HEK293 (cell line): ENCODE data around the gene C19orf73.

Experiments used
- CTCF ChIA-PET: fragments of 350-600 bp; formaldehyde crosslinking; extraction: SDS; loops from one replicate; lab custom pipeline; 2021; ENCODE audit warnings: antibody characterized with exemption; lab: Yijun Ruan, JAX
- POLR2A ChIA-PET: fragments of 300-600 bp; formaldehyde crosslinking; extraction: SDS; loops from one replicate; lab custom pipeline; 2020; ENCODE audit warnings: antibody characterized with exemption, inconsistent platforms; lab: Yijun Ruan, JAX
- H3K27ac ChIP-seq: fragments of 200-500 bp; sonication (Bioruptor generic); 2 replicates; pipeline ENCODE4 v1.5.1; 2014; ENCODE audit warnings: low read depth, low read length, control low read depth, inconsistent platforms; ENCODE audit errors: extremely low read depth
- H3K36me3 ChIP-seq, 2 experiments: fragments of 200-500 bp in 1 of 2; sonication (Bioruptor generic) in 1 of 2; 1 replicate in 1 of 2; 2 replicates in 1 of 2; pipeline ENCODE4 v1.5.1; 2014 to 2017; ENCODE audit warnings: inconsistent platforms in 2 of 2, low read length in 2 of 2; ENCODE audit not compliant: control insufficient read depth in 2 of 2, insufficient read depth in 1 of 2
- H3K4me1 ChIP-seq: fragments of 200-500 bp; sonication (Bioruptor generic); 2 replicates; pipeline ENCODE4 v1.5.1; 2014; ENCODE audit warnings: mild to moderate bottlenecking, low read length, inconsistent platforms; ENCODE audit not compliant: control insufficient read depth, insufficient read depth
- H3K4me3 ChIP-seq: 2 replicates; pipeline ENCODE4 v1.5.1; 2011; ENCODE audit warnings: low read depth, mild to moderate bottlenecking, control low read depth, low read length, moderate library complexity
- H3K9me3 ChIP-seq: fragments of 200-500 bp; sonication (Bioruptor generic); 2 replicates; pipeline ENCODE4 v1.5.1; 2014; ENCODE audit warnings: low read depth, low read length, inconsistent platforms; ENCODE audit not compliant: control insufficient read depth, insufficient read depth
- HOXC10 ChIP-seq: sonication (generic); formaldehyde crosslinking; IDR thresholded peaks from 2 replicates; pipeline ENCODE4 v1.8.1; 2023; ENCODE audit warnings: mild to moderate bottlenecking, missing genetic modification reagents
- KLF9 ChIP-seq: fragments of 450-650 bp; formaldehyde crosslinking; IDR thresholded peaks from 2 replicates; pipeline ENCODE4 v1.5.1; 2016; ENCODE audit warnings: missing biosample characterization, missing genetic modification characterization, low read depth
- SP7 ChIP-seq: fragments of 450-650 bp; formaldehyde crosslinking; IDR thresholded peaks from 2 replicates; pipeline ENCODE4 v1.5.1; 2016; ENCODE audit warnings: missing biosample characterization, missing genetic modification characterization
- TCF7L2 ChIP-seq: IDR thresholded peaks from 2 replicates; pipeline ENCODE4 v1.6.1; 2011; ENCODE audit warnings: low read depth, mild to moderate bottlenecking, inconsistent platforms, low read length, moderate library complexity, borderline replicate concordance
- TSHZ1 ChIP-seq: fragments of 450-650 bp; formaldehyde crosslinking; IDR thresholded peaks from 2 replicates; pipeline ENCODE4 v1.5.1; 2016; ENCODE audit warnings: missing biosample characterization, missing genetic modification characterization, borderline replicate concordance
- ZFP37 ChIP-seq: fragments of 450-650 bp; formaldehyde crosslinking; IDR thresholded peaks from 2 replicates; pipeline ENCODE4 v1.5.1; 2016; ENCODE audit warnings: missing biosample characterization, missing genetic modification characterization
- ZNF112 ChIP-seq: fragments of 450-650 bp; formaldehyde crosslinking; IDR thresholded peaks from 2 replicates; pipeline ENCODE4 v1.5.0; 2017; ENCODE audit warnings: missing biosample characterization, missing genetic modification characterization
- ZNF157 ChIP-seq: fragments of 450-650 bp; formaldehyde crosslinking; IDR thresholded peaks from 2 replicates; pipeline ENCODE4 v1.5.1; 2016; ENCODE audit warnings: missing biosample characterization, missing genetic modification characterization
- ZNF280D ChIP-seq: fragments of 450-650 bp; formaldehyde crosslinking; IDR thresholded peaks from 2 replicates; pipeline ENCODE4 v1.5.1; 2016; ENCODE audit warnings: missing biosample characterization, missing genetic modification characterization
- ZNF398 ChIP-seq: fragments of 450-650 bp; formaldehyde crosslinking; IDR thresholded peaks from 2 replicates; pipeline ENCODE4 v1.5.1; 2017; ENCODE audit warnings: missing biosample characterization, missing genetic modification characterization
- ZNF561 ChIP-seq: fragments of 450-650 bp; IDR thresholded peaks from 2 replicates; pipeline ENCODE4 v1.5.1; 2018; ENCODE audit warnings: missing biosample characterization, missing genetic modification characterization, borderline replicate concordance
- ZNF571 ChIP-seq: fragments of 450-650 bp; formaldehyde crosslinking; IDR thresholded peaks from 2 replicates; pipeline ENCODE4 v1.5.0; 2017; ENCODE audit warnings: missing biosample characterization, missing genetic modification characterization
- ZNF600 ChIP-seq: fragments of 450-650 bp; formaldehyde crosslinking; IDR thresholded peaks from 2 replicates; pipeline ENCODE4 v1.5.1; 2016; ENCODE audit warnings: missing biosample characterization, missing genetic modification characterization
- ZNF610 ChIP-seq: fragments of 450-650 bp; formaldehyde crosslinking; IDR thresholded peaks from 2 replicates; pipeline ENCODE4 v1.5.1; 2016; ENCODE audit warnings: missing biosample characterization, missing genetic modification characterization, borderline replicate concordance
- ZNF654 ChIP-seq: fragments of 450-650 bp; formaldehyde crosslinking; IDR thresholded peaks from 2 replicates; pipeline ENCODE4 v1.5.1; 2016; ENCODE audit warnings: low read depth, missing biosample characterization, missing genetic modification characterization
- ZNF692 ChIP-seq: fragments of 450-650 bp; formaldehyde crosslinking; IDR thresholded peaks from 2 replicates; pipeline ENCODE4 v1.5.1; 2016; ENCODE audit warnings: missing biosample characterization, missing genetic modification characterization
- ZNF768 ChIP-seq: fragments of 450-650 bp; formaldehyde crosslinking; IDR thresholded peaks from 2 replicates; pipeline ENCODE4 v1.5.1; 2018; ENCODE audit warnings: missing biosample characterization, mild to moderate bottlenecking, missing genetic modification characterization
- ZSCAN5A ChIP-seq: fragments of 450-650 bp; formaldehyde crosslinking; IDR thresholded peaks from 2 replicates; pipeline ENCODE4 v1.5.1; 2016; ENCODE audit warnings: missing biosample characterization, missing genetic modification characterization
- TF ChIP-seq, protein P1 (sequence below): fragments of 450-650 bp; formaldehyde crosslinking; IDR thresholded peaks from 2 replicates; pipeline ENCODE4 v1.5.1; 2016; ENCODE audit warnings: missing biosample characterization, missing genetic modification characterization
- TF ChIP-seq, protein P2 (sequence below): fragments of 450-650 bp; formaldehyde crosslinking; IDR thresholded peaks from 2 replicates; pipeline ENCODE4 v1.5.1; 2016; ENCODE audit warnings: missing biosample characterization, missing genetic modification characterization
- TF ChIP-seq, protein P3 (sequence below): fragments of 450-650 bp; formaldehyde crosslinking; IDR thresholded peaks from 2 replicates; pipeline ENCODE4 v1.5.1; 2016; ENCODE audit warnings: missing biosample characterization, missing genetic modification characterization

C19orf73 gene

DNA sequence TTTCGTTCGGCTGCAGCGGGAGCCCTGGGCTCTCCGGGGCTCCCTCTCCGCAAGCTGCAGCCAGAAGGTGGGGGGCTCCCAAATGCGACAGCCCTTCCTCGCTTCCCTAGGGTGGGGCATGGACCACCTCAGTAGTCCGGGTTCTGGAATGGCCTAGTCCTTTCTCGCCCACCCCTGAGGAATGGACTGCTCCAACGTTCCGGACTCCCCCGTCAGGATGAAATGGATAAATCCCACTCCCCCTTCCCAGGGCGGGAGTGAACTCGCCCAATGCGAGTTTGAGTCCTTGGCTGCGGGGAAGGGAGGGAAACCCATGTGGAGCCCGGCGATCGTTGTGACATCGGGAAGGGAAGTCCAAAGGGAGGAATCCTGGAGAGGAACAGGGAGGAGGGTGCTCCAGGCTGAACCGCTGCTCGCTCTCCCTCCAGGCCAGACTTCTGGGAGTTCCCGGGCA lies 30.7 kb upstream of the C19orf73 start:
- H3K4me1 ChIP-seq: peaks cover 6% of the 10 kb centered on the region
- H3K4me3 ChIP-seq: peak overlapping the region; percentile 69
- H3K9me3 ChIP-seq: no peaks in the 10 kb centered on the region
- peak overlapping the region; percentile 70 for H3K27ac ChIP-seq
- ChIA-PET CTCF (interaction anchor here (0.9 to 6.6 kb wide), 10 partner anchors 12 to 152 kb away, joined by 3 to 70 read pairs (median 5); partner anchors contain the start of gene LIN7B), POLR2A (interaction anchor here (0.5 to 3.8 kb wide), 17 partner anchors 9 to 530 kb away, joined by 3 to 27 read pairs (median 5); partner anchors contain the start of genes DKKL1, GYS1, LIN7B and PPFIA3)
- H3K36me3 ChIP-seq: no peaks in the 10 kb centered on the region
- TF ChIP-seq ZSCAN5A (tag by site-specific recombination) (0 out of 2 replicates have a peak, but pooled peaks have one; percentile 40), ZNF157 (tag by site-specific recombination) (no peak), TSHZ1 (tag by site-specific recombination) (no peak), ZNF610 (peak; percentile 76), ZNF654 (tag by site-specific recombination) (no peak), ZNF600 (tag by site-specific recombination) (peak; percentile 88), HOXC10 (0 out of 2 replicates have a peak, but pooled peaks have one; percentile 80), ZNF692 (peak; percentile 25; the same call in 1 of the 2 replicates), ZNF280D (tag by site-specific recombination) (no peak), ZFP37 (peak; percentile 85), SP7 (no peak; the same call in 1 of the 2 replicates), ZNF112 (tag by site-specific recombination) (no peak), ZNF768 (tag by site-specific recombination) (no peak), KLF9 (tag by site-specific recombination) (no peak), ZNF561 (tag by site-specific recombination) (0 out of 2 replicates have a peak, but pooled peaks have one; percentile 20), TCF7L2 (peak; percentile 51; the same call in 1 of the 2 replicates), ZNF398 (tag by site-specific recombination) (peak; percentile 52; the same call in 1 of the 2 replicates), ZNF571 (tag by site-specific recombination) (no peak)
- TF ChIP-seq, protein P1, sequence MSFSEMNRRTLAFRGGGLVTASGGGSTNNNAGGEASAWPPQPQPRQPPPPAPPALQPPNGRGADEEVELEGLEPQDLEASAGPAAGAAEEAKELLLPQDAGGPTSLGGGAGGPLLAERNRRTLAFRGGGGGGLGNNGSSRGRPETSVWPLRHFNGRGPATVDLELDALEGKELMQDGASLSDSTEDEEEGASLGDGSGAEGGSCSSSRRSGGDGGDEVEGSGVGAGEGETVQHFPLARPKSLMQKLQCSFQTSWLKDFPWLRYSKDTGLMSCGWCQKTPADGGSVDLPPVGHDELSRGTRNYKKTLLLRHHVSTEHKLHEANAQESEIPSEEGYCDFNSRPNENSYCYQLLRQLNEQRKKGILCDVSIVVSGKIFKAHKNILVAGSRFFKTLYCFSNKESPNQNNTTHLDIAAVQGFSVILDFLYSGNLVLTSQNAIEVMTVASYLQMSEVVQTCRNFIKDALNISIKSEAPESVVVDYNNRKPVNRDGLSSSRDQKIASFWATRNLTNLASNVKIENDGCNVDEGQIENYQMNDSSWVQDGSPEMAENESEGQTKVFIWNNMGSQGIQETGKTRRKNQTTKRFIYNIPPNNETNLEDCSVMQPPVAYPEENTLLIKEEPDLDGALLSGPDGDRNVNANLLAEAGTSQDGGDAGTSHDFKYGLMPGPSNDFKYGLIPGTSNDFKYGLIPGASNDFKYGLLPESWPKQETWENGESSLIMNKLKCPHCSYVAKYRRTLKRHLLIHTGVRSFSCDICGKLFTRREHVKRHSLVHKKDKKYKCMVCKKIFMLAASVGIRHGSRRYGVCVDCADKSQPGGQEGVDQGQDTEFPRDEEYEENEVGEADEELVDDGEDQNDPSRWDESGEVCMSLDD (tag by site-specific recombination): peak; percentile 82
- TF ChIP-seq, protein P2, sequence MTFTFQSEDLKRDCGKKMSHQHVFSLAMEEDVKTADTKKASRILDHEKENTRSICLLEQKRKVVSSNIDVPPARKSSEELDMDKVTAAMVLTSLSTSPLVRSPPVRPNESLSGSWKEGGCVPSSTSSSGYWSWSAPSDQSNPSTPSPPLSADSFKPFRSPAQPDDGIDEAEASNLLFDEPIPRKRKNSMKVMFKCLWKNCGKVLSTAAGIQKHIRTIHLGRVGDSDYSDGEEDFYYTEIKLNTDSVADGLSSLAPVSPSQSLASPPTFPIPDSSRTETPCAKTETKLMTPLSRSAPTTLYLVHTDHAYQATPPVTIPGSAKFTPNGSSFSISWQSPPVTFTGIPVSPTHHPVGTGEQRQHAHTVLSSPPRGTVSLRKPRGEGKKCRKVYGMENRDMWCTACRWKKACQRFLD (tag by site-specific recombination): no peak
- TF ChIP-seq, protein P3, sequence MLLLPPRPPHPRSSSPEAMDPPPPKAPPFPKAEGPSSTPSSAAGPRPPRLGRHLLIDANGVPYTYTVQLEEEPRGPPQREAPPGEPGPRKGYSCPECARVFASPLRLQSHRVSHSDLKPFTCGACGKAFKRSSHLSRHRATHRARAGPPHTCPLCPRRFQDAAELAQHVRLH (tag by site-specific recombination): no peak
